ENCODE measurements around the gene PLCB2.
A peak's percentile ranks its signal among the peaks of the same experiment; 100 is the strongest.

PLCB2 gene

DNA sequence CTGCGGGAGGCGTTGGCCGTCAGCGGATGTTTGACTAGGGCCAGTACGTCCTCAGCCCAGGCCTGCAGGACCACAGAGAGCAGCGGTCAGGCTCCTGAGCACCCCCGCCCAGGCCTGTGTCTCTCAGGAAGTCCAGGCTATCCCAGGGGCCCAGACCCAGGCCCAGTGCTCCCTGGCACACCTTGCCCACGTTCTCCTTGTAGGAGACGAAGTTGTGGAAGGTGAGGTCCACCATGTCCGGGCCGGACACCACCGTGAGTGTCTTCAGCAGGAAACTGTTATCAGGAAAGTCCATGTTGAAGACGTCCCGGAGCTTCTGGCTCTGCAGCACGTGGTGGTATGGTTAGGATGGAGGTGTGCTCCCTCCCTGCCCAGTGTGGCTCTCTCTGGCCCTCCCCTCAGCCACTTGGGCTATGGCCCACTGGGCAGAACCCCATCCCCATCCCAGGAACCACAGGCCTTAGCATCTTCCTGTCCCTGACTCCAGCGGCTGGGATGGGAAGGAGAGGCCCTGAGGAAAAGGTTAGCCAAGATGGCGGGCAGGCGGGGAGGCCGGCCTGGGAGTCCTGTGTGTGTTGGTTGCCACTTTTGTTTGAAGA is 5.3 kb downstream of the PLCB2 start:
- no peak for DNase-seq (ENCODE audit: low spot score)

DNA sequence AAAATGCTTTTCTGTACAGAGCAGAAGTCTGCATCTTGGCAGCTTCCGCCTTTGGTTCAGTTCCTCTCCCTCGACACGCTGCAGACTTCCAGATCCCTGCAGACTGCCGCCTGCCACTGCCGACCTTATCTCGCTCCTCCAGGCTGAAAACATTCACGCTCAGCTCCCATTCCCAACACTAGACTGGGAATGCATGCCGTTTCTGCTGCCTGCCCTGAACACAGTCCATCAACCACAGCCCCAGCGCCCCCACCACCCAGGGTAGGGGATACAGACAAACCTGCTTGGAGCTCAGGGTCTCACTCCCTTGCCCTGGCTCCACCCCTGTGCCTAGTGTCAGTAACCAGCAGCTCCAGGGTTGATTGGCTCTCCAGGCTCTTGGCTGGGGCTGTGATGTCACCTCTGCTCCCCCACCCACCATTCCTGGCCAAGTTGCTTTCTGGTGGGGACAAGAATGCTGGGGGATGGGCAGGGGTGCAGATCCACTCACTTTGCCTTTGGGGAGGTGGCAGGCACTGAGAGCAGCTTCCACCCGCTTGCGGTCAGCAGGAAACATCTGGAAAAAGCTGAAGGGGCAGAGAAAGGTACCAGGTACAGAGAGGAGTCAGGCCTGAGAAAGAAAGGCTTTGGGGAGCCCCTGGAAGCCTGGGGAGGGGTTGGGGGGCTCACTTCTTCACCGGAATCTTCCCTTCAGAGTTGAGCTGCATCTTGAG is 6.1 kb downstream of the PLCB2 start:
- DNase-seq (ENCODE audit: low spot score): no peak

DNA sequence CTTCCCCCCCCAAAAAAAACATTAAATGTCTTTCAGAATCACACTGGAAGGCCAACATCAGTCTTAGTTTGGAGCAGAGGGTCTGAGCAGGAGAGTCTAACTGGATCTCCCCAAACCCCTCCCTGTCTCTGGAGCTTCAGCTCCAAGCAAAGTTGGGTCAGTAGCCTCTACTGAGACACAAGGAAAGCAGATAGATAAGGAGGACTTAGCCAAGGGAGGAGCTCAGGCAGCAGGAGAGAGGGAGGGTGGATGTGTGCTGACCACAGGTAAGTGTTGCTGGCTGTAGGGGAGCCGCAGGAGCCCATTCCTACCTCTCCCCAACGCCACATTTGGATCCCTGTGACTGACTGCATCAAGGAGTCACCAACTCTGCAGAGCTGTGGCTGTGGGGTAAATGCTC is 7.0 kb downstream of the PLCB2 start:
- DNase-seq (ENCODE audit: low spot score): no peak

DNA sequence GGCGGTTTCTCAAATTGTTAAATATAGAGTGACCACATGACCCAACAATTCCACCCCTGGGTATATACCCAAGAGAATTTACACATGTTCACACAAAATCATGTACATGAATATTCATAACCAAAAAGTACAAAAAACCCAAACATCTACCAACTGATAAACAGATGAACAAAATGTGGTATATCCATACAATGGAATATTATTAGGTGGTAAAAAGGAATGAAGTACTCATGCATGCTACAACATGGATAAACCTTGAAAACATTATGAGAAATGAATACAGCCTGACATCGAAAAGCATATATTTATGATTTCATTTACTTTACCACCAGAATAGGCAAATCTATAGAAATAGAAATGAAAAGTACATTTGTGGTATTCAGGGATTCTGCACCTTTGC is 7.4 kb downstream of the PLCB2 start:
- DNase-seq (ENCODE audit: low spot score): no peak

DNA sequence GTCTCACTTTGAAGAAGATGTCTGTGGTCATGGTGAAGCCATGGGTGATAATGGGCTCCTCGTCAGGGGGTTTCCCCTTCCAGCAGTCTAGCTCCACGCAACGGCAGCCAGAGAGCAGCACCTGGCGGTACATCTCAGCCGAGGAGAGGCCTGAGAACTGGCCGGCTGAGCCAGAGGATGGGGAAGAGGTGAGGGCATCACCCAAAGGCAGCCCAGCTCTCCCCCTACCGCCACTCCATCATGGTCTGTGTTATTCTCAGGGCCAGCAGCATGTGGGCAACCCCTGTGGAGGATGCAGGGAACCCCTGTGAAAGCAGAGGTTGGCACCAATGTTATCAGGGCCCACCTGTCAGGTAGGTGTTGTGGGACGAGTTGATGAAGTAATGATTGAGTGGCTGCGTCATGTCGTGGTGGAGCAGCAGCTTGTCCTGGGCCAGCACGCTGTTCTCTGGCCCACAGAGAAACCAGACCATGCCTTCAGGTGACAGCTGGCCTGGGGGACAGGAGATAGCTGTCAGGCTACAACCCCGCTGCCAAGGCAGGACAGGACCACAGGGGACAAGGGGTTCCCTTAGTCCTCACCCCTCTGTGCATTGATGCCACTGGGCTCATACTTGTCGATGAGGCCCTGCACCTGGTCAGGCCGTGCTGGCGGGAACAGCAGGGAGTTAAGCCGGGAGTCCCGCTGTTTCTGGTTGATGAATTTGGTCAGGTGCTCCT is 9.4 kb downstream of the PLCB2 start:
- no peak for DNase-seq (ENCODE audit: low spot score)

DNA sequence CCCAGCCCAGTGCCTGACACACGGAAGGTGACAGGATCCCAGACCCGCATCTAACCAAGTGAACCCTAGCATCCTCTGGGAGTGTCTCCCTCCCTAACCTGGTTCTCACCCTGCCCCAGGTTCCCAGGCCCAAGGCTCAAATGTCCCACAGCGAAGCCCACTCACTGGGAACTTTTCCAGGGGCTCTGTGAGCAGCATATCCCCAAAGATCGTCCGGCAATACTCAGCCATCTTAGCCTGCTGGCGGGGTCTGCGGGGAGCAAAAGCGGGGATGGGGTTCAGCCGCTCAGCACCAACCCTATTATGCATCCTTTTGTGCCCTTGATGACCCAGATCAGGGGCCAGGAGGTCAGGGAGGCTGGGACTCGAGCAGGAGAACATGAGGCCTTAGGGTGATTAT is 10.4 kb downstream of the PLCB2 start:
- no peak for DNase-seq (ENCODE audit: low spot score)

DNA sequence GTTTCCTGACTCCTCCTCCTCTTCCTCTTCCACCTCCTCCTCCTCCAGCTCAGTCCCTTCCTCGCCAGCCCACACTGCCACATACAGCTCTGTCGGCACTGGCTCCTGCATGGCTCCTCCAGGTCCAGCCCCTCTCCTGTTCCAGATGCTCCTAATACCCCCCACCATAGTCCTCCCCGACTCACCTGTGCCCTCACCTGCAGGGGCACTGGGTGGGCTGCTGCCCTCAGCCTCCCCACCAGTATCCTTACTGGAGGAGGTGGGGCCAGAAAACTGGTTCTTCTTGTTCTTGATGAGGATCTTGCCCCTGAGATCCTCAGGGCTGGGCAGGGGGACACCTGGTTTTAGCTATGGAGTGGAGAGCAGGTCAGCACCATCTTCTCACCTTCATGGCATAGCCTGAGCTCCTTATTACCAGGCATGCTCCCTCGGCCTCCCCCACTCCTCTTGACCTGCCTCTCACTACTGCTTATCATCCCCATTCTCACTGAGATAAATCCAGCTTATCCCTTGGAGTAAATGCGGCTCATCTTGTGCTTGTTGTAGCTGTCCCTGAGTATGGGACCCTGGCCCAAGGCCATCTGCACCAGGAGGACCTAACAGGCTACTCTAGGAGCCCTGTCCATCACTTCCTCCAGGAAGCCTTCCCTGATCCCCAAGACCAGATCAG is 11.0 kb downstream of the PLCB2 start:
- no peak for DNase-seq (ENCODE audit: low spot score)

DNA sequence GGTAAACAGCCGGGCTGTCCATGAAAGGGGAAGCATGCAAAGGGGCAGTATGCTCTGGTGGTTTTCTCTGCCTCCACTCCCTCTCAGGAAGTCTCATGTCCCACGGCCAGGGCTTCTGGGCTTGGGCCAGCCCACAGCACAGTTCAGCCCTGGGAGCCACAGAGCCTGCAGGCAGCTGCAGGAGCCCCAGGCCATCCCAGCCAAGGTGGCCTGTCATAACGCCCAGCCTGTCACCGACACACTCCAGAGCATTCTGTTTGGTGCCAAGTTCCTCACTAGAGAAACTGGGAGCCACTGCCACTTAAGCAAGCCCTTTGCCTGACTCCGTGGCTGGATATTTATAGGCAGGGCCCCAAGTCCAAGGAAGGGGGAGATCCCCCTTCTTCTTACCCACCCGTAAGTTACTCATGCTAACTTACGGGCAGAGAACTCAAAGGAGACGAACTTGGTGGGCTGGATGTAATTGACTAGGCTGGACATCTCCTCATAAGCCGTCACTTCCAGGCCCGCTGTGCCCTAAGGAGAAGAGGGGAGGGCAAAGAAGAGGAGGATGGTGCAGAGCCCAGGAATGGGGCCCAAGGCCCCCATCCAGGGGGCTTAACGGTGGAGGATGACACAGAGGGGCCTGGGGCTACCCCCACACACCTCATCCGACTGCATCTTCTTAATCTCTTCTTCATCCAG is 11.7 kb downstream of the PLCB2 start:
- no peak for DNase-seq (ENCODE audit: low spot score)

DNA sequence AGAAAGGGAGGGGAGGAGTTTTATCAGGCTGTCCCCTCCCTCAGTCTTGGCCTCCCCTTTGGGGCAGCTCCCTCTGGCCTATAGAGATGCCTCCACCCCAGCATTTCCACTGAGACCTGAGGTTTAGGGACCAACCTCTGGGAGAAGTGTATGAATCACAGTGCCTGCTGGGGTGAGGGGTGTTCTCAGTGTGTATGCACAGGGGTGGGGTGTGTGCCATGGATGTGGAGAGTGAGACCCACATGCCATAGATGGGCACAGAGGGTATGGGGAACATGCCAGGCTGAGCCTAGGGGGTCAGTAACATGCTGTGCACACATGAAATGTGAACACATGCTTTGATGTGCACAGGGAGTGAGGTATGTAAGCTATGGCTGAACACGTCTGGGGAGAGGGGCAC is 12.4 kb downstream of the PLCB2 start:
- no peak for DNase-seq (ENCODE audit: low spot score)

DNA sequence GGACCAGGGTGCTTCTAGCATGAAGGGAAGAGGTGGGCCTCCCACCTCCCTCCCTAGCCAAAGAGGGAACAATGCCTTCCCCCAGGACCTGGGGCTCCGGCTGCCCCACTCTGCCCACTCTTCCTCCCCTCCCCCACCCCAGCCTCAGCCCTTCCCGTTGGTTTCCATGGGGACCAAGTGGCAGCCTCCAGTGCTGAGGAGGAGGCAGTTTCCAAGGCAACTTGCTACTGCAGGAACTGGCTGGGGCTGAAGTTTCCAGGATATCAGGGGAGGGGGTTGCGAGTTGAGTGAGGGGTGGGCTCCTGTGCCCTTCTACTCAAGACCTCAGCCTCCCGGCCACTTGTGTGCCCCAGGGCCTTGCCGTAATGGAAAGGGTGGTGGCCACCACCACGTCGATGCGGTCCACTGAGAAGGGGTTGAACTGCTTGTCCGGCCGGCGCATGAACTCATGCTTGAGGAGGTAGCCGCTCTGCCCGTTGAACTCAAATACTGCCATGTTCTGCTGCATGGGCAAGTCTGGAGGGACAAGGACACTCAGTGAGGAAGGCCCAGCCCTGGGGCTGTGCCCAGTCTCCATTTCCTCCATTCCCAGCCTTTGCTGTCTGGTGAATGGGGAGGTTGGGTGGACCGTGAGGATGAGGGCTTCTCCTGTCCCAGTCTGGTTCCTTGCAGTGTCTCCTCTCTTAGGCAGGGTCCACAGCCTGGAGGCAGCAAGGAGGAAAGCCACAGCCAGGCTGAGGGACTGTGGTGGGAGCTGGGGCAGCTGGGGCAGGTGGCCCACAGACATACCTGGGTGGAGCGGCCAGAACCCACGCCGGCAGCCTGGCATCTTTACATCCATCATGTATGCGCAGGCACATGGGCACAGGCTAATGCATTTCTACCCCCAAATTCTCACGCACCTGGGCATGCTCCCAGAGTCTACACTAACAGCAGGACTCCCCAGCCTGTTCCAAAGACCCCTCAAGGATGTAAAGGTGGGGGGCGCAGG is 13.5 kb downstream of the PLCB2 start:
- no peak for DNase-seq (ENCODE audit: low spot score)

DNA sequence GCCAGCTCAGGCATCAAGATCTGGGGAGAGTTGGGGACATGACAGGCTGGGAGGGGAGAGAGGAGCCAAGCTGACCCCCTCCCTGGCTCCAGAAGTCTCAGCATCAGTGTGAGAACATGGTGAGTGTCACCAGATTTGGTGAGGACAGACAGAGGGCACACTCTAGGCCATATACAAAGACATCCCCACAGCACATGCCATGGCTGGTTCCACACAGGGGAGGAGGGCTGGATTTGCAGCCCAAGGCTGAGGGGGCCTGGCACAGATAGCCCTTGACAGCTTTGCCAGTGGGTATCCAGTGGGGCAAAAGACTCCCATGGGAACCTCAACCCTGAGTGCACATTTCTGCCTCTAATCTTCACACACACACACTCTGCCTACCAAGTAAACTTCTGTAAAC is 14.7 kb downstream of the PLCB2 start:
- no peak for DNase-seq (ENCODE audit: low spot score)

DNA sequence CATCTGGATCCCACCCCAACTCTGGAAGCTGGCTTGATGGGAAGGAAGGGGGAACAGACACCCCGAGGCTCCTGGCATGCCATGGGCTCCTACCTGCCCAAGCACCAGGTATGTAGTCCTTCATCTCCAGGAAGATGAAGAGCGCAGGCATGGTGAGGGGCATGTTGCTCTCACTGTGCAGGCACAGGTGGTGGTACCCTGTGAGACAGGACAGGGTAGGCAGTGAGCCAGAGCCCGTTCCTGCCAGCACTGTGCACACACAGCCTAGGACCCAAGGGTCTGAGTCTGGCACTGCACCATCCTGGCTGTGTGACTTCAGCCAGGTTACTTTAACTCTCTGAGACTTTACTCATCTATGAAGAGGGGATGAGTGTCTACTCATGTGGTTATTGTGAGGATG is 15.5 kb downstream of the PLCB2 start:
- DNase-seq (ENCODE audit: low spot score): no peak

DNA sequence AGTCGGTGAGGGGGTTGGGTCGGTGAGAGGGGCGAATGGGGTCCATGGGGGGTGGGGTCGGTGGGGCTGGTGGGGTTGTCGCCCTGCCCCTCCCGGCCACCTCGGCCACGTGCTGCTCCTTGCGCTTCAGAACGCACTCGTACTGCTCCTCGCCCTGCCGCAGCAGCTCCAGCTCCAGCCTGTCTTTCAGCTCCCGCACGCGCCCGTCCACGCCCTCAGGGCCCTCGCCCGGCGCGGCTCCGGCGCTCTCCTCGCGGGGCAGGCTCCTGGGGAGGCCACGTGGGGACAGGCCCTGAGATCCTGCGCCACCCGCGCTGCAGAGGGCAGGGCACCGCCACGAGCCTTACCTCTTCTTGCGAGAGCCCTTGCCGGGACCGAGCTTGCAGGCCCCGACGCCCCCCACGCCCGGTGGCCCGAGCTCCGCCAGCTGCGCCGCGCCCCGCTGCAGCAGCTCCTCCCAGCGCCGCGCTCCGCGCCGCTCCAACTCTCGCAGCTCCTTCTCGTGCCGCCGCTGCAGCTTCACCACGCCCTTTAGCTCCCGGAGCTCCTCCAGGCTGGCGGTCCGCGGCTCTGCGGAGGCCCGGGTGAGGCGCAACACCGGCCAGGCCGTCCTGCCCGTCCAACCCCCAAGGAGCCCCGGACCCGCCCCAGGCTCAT is 16.7 kb downstream of the PLCB2 start:
- DNase-seq (ENCODE audit: low spot score): peak; percentile 46

DNA sequence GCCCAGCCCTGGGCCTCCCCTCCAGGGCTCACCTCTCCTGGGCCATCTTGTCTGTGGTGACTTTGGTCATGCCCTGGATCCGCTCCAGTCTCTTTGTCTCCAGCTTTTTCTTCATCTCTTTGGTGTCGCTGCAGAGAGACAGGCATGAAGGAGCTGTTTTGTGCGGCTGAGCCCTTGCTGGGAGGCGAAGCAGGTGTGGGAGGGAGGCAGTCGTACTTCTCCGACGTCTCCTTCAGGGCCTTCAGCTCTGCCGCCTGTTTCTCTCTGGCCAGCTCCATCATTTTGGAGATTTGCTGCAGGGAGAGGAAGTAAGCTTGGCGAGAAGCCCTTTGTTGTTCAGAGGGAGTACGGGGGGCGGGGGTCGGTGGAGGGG is 17.2 kb downstream of the PLCB2 start:
- DNase-seq (ENCODE audit: low spot score): no peak

DNA sequence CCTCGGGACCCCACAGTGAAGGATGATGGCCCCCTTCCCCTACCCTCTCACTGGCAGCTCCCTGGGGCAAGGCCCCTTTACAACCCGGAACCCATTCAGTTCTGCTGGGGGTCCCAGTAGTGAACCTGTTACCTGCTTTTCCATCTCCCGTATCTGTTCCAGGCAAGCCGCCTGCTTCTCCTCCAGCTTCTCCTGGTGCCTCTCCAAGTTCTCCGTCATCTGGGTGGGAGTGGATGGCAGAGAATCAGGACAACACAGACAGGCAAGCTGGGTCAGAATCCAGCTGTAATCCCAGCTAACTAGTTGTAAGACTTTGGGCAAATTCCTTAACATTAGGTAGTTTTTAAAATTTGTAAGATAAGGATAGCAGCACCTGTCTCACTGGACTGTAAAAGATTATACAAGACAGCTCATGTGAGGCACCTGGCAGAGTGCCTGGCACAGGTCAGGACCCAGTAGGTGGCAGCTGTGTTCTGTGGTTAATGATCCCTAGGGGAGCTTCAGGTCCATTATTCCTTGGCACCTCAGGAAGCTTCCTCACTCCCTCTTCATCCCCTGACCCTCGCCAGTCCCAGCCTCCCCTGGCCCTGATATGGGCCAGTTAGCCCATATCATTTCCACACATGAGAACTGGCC is 18.5 kb downstream of the PLCB2 start:
- DNase-seq (ENCODE audit: low spot score): peak; percentile 32

DNA sequence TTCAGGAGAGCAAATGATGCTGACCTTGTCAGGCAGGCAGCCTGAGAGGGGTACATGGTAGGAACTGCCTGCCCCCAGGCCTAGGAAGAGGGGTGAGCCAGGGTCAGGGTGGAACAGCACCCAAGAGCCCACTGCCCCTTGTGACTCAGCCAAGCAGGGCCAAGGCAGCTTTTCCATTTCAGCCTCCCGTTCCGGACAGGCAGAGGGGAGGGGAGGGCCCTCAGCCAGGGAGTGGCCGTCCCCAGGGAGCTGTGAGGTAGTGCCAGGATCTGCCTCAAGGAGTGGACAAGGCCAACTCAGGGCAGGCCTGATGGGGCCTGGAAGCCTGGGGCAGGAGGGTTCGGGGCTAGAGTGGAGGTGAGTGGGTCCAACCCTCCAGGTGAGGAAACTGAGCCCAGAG is 19.8 kb downstream of the PLCB2 start:
- no peak for DNase-seq (ENCODE audit: low spot score)

DNA sequence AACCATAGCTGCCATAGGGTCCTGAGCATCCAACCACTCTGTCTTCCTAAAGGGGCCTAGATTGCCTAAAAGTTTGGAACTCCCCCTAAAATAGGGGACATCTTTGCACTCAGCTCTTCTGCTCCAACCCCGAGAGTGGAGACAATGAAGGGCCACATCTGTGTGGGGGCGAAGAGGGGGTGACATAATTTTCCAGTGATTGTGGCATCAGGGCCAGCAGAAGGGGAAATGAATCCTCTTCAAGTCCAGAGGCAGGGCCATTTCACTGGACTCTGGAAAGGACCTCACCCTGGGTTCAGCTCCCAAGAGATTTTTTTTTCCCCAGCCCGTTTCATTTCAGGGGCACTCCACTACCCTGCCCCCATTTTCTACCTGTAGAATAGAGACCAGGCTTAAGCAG is 20.2 kb downstream of the PLCB2 start:
- no peak for DNase-seq (ENCODE audit: low spot score)

DNA sequence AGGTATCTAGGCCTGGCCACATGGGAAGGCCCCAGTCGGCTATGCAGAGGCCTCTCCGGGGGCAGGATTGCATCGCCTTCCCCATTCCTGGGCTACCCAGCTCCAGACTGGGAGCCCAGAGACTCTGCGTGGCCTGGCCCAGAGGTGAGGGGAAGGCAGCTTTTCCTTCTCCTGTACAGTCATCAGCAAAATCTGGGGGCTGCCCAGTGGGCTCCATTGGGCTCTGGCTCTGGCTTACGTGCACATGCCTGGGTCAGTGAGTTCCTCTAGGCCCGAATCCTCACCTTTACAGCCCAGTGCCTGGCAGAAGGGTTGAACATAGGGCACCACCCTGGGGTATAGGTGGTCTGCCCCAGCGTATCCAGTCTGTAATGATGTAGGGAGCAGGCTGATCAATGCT is 20.9 kb downstream of the PLCB2 start:
- DNase-seq (ENCODE audit: low spot score): no peak

DNA sequence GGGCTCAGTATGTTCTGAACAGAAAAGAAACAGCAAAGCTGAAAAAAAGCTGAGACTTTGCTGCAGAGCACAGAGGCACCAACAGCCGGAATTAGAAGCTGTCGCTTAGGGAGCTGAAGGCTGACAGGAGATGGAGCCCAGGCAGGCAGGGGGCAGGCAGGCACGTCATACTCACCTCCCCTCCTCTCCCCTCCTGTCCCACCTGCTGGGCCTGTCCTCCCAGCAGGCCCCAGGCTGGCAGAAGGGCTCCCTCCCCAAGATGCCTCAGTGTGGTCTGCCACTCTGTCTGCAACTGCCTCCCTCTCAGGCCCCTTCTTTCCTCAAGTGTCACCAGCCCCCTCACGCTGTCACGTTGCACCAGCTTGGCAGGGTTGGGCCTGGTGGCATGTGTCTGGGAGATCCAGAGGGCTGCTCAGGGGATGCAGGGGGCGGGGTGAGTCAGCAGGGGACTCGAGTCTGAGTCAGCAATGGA is 21.6 kb downstream of the PLCB2 start:
- DNase-seq (ENCODE audit: low spot score): no peak

DNA sequence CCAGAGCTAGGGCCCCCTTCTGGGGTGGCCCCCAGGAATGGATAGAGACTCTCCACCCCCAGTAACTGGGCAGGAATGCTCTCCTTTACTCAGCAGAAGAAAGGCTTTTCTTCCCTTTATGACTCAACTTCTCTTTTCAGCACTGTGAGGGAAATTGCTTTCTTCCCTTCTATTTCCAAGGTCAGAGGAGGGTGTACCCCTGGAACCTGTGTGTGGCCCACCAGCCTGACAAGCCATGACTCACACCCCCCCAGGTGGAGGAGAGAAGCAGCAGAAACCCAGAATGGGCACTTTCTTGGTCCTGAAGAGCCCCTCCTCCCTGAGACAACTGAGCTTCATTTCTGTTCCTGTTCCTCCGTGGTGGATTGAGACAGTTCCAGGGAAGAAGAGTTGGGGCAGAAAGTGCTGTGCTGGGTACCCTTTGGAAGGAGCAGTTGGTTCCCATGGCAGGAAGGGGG is 22.2 kb downstream of the PLCB2 start:
- no peak for DNase-seq (ENCODE audit: low spot score)

Data from SW480 (cell line).